GOT3 (cell line): ENCODE results near the gene BPHL.
"Not testable (repeated sequence)": the region's sequence is repeated elsewhere in the genome, so short reads cannot be mapped to it uniquely, and the experiment has no call there.

Source experiments
- DNase-seq: peaks from one replicate; lab custom pipeline; 2025; ENCODE audit warnings: mixed read lengths; lab: John Stamatoyannopoulos, UW

BPHL gene

DNA sequence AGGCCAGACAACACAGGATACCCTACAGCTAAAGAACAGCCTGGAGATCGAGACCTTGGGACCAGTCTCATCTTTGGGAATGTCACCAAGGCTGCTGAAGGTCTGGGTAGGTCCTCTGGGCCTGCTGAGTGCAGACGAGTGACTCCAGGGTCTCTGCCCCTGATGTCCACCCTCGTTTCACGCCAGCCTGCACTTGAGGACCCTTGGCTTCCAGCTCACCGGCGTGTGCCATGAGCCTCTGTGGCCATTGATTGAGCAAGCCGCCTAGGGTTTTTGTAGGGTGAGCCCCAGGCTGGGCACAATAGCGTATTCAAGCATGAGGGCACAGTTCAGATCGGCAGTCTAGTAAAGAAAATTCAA, 4.3 kb downstream of the BPHL start:
- no peak for DNase-seq

DNA sequence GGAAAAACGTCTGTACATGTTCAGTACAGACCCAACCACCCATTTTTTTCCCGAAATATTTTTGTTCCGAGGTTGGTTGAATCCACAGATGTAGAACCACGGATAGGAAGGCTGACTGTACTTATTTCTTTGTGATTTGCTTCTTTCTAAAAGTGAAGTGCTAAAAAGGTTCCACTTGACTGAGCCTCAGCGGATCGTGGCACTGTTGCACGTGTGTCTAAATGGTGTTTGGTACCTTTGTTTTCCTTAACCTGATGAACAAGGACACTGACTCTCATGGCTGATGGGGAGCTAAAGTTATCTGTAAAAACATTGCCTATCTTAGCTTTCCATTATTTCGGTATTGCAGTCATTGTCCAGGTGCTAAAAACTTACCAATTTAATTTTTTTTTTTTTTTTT, 6.2 kb downstream of the BPHL start:
- no peak for DNase-seq

DNA sequence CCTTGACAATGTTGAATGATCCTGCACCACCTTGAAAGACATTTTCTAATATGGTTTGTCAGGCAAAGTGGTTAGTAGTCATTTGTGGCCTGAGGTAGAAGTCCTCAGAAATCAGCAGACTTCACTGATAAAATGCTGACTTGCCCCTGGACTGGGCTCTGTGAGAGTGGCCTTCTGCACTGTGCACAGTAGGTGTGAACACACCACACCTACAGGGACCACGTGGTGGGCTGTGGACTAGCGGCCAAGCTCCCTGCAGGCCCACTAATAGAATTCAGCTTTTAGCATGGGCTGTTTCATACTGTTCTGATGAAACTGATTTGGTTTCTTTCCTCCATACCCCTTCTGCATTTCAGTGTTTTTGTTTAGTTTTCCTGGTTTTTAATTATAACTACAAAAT, 7.3 kb downstream of the BPHL start:
- DNase-seq, result no peak

DNA sequence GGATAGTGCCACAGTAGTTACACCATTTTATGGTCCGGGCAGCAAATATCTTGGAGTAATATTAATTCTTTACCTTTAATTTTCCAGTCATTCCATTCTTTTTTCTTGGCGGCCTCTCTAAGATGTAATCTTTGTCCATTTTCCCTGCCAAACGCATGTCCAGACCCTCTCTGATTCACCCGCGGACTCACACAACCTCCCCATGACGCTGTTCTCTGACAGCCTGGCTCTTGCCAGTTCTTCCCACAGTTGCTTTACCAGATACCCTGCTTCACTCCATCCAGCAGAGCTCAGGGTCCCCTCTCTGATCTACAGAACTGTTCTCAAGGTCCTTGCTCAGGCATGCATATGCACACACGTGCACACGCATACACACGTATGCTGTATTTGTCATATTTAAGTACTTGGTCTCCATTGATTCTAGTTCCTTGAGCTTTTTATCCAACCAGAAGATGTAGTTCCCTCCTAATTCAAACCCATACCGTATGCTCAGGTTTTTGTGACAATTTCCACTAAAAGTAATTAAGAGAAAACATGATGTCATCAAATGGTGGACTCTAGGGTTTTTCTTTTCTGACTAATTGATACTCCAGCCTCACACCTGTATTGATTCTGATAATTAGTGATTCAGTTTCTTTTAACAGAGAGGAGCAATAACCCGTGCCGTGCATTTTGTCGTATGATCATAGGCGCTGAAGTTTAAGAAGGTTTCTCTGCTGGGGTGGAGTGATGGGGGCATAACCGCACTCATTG, 10.0 kb downstream of the BPHL start:
- DNase-seq, result no peak

DNA sequence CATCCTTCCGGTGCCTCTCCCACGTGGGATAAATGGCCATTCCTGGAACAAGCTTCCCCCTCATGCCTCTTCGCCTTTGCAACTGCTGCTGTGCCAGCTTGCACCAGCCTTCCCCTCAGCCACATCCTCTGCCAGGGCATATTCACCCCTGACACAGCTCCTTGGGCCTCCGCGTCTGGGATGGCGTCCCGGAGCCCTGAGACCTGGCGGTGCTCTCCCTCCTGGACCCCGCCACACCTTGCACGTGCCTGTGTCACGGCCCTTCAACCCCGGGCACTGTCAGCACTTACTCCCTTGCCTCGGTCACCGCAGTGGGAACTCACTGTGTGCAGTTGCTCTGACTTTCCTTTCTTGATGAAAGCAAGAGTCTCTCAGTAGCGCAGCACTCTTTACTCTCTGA, 13.2 kb downstream of the BPHL start:
- DNase-seq, result no peak

DNA sequence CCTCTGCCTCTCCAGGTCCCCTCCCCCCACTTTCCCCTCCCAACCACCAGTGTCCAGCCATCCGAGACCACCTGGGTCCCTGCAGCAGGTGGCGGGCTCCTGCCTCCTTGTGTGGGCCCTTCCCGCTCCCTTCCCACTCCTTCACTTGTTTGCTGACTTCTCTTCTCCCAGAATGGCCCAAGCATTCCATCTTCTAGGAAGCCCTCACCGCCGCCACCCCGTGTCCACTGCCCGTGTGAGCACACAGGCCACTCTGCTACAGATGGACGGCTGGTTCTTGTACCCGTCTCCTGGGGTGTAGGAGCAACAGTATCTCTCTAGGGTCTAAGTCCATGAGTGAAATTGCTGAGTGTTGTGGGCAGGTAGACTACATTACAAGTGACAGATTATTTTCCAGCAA, 15.0 kb downstream of the BPHL start:
- DNase-seq, result no peak

DNA sequence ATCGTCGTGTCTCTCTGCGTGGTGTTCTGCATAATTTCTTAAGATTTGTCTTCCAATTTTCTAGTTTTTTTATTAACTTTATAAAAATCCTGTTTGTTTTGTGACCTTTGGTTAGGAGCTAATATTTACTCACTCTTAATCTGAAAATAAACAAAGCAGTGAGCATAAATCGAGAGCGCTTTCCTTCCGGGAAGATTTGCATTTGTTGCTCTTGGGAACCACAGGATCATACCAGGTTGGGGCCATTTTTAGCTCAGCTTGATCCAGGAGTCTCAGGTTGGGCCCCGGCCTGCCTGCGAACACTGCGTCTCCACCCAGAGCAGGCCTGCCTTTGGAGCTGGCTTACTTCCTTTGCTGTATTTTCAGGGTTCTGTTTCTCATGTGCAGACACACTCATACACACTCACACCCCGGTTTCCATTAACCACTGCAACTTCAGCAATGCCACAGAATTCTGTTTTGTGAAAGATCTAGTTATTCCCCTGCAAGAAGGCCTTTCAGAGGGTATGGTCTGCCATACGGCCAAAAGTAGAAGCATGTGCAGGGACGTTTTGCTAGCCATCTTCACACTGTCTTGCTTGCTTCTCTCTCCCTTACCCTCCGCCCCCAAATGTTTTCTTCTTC, 17.3 kb downstream of the BPHL start:
- DNase-seq, result no peak

DNA sequence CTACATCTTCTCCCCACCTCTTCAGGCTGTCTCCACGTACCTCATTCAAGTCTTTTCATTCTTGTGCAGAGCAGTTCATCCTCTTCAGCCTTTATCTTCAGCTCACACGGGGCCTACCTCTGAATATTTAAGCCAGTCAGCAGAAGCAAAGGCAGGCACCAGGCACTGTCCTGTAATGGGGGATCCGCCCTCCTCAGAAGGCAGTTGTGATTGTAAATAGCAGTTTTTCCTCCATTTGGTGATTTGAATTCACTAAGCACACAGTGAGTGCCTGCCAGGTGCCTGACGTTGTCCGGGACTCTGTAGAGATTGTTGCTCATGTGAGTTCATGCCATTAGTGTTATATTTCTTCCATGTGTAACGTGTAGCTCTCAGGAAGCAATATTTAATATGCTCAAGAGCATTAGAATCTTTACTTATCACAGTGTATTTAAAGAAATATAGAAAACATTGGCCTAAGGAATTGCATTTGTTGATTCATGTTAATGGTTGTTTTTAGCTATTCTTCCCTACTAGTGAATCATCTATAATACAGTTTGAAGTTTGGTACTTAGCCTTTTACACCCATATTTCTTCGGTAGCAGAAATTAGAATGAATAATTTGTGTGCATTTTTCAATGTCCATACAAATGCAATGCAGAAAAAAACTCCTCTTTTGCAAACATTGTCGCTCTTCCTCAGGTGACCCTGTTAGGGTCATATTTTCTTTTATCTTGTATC, 17.9 kb downstream of the BPHL start:
- no peak for DNase-seq

DNA sequence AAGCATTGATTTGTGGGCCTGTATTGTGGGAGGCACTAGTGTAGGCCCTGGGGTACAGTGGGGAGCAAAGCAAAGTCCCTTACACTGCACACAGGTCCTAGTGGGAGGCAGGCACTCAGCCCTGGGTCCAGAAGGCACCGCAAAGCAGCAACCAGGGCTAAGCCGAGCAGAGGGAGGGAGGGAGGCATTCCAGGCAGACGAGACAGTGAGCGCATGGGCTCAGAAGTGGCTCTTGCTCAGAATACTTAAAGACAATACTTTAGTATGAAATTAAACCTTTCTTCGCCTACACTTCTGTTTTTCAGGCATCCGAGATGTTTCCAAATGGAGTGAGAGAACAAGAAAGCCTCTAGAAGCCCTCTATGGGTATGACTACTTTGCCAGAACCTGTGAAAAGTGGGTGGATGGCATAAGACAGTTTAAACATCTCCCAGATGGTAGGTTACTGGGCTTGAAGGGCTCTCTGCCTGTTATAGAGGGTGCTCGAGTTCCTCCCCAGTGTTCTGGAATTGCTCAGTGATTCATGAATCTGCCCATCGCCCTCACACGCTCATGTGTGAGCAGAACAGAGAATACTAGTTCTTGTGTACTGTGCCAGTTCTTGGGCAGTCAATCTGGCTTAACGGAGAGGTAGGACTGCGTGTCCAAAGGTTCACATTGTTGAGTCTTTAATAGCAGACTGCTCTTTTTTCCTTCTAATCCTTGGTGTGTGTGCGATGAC, 18.7 kb downstream of the BPHL start:
- no peak for DNase-seq

DNA sequence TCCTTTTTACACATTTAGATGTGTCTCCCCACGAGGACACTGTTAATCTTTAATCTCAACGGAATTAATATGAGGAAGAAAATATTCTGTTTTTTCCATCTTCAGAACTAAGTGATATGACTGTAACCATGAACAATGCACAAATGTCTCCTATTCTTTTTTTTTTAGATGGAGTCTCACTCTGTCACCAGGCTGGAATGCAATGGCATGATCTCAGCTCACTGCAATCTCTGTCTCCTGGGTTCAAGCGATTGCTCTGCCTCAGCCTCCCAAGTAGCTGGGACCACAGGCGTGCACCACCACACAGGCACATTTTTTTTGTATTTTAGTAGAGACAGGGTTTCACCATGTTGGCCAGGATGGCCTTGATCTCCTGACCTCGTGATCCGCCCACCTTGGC, 19.4 kb downstream of the BPHL start:
- not testable (repeated sequence) for DNase-seq

DNA sequence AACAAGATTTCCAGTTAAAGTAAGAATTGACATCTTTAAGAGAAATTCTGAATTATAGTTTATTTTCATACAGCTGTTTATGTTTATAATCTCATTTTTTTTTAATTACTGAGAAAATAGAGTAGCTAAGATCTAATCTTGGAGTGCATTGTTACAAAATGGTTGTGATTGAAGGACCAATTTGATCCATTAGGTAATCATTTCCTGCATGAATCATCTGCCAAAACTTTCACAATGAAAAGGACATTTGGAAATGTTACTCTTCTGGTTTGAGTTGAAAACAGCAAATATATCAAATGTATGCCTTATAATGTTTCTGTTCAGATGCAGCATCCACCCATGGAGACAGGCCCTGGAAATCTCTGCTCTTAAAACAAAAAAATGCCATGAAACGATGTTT, 19.8 kb downstream of the BPHL start:
- no peak for DNase-seq

DNA sequence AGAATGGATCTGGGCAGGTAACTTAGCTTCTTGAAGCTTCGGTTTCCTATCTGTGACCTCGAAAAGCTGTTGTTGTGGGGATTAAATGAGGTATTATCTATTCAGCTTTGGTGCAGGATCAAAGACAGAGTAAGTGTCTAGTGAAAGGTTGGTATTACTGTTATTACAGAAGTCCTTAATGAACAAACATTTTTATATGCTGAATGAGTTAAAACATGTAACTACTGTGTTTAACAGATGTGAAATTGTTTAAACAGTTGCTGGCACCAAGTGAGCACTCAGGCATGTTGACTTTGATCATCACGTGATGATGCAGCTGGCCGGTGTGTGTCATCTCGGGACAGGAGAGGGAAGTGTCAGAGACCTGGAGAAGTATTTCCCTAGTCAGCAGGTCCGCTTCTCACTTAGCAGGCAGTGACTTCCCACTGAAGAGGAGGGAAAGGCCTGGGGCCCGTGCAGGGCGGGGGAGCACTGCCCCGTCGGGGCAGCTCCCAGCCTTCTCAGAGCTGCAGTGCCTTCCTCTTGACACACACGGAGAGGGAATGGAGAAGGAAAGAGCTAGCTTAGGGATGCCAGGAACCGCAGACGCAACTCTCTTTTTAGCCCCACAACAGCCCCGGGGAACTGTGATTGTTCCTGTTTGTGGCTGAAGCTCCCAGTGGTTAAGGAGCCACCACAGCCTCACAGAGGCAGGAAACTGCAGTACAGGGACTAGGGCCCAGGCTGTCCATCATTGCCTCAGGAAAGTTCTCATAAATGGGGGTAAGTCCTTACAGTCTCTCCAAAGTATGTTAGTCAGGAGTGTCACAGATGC, 20.8 kb downstream of the BPHL start:
- DNase-seq, result no peak

DNA sequence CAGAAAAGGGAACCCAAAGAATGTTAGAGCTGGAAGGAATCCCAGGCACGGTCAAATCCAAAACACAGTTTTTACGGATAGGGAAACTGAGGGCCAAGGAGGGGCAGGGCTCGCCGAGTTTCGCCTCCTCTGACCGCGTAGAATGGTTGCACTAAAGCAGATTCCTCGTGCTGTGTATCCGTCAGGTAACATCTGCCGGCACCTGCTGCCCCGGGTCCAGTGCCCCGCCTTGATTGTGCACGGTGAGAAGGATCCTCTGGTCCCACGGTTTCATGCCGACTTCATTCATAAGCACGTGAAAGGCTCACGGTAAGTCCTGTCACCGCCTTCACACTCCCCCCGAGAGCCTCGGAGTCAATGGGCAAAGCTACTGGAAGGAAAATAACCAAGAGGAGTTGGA, 21.7 kb downstream of the BPHL start:
- no peak for DNase-seq

DNA sequence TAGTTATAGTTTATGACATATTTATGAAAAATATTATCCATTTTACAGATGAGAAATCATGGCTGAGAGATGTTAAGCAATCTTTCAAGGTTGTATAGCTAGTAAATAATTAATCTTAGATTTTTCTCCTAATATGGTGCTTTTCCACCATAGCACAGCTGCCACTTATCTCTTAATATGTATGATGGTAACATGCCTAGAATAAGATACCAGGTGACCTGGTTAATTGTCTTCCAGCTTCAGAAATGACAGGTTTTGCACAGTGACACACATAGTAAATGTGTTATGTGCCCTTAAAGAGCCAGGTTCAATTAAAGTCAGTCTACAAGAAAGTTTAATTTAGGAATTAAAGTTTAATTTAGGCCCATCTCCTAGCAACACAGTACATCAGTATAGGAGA, 24.0 kb downstream of the BPHL start:
- no peak for DNase-seq

DNA sequence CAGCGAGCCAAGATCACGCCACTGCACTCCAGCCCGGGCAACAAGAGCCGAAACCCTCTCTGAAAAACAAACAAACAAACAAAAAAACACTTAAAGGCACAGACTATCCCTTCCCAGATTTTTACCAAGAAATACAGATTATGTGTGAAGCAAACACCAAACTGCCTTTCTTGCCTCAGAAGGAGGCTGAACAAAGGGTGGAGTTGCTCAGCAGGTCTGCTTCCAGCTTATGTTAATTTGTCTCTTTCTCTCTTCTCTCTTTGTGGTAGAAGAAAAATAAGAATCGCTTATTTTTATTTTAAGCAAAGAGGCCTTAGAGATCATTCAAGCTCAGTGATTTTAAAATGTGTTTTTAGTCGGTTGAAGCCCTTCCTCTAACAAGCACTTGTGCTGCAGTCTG, 24.6 kb downstream of the BPHL start:
- DNase-seq, result no peak

DNA sequence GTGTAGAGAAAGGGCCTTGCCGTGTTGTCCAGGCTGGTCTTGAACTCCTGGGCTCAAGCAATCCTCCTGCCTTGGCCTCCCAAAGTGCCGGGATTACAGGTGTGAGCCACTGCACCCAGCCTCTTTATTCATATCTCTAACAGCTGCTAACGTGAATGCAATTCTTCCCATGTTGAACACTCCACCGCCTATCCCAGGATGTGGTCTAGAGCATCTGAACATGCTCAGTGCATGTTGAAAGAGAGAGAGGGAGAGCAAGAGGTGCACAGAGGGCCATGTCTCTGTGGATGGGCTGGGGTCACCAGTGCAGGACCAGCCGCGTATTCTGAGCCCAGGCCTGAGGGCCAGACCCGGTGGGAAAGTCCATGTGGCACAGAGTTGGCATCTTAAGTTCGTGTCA, 26.1 kb downstream of the BPHL start:
- no peak for DNase-seq

DNA sequence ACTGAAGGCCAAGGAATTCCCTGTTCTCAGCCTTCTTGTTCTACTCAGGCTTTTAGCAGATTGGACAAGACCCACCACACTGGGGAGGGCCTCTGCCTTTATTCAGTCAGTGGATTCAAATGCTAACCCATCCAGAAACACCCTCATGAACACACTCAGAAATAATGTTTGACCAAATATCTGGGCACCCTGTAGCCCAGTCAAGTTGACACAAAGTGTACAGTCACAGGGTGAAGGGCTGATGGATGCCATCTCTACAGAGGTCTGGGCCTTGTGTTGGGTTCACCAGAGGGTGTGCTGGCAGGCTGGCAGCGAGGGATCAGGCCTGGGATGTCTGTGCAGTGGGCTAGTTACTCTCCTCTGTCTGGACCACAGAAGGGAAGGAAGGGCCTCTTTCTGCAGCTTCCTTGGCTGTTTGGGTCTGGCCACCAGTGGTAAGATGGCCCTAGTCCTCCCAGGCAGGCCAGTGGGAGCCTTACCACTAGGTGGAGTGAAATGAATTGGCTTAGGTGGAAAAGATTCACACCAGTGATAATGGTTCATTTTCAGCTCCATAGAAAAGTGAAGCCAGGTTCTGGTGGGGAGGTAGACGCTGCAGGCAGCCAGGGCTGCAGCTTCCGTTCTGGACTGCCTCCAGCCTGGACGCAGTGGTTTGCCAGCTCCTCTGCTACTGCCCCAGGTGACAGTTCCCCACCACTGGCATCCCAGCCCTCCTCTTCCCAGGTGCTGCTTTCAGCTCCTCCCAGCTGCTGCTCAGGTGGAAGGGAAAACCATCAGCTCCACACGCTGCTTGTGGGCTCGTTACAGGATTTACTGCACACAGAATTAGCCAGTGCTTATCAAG, 29.6 kb downstream of the BPHL start:
- DNase-seq, result no peak

DNA sequence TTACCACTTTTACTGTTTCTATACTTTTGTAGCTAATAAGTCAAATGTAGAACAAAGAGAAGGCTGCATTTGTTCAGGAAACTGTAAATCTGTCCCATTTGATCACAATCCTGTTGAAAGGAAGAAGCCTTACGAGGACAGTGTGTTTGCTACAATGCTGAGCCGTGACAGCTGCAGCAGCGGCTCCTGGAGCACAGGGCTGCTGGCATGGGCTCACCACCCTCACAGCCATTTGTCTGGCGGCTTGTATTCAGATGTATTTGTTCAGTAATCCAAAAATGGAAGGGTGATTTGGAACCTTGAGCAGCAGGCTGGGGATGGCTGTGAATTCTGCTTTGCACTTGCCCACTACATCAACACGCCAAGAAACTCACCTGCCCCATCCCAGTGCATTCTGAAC, 33.2 kb downstream of the BPHL start:
- DNase-seq, result no peak

DNA sequence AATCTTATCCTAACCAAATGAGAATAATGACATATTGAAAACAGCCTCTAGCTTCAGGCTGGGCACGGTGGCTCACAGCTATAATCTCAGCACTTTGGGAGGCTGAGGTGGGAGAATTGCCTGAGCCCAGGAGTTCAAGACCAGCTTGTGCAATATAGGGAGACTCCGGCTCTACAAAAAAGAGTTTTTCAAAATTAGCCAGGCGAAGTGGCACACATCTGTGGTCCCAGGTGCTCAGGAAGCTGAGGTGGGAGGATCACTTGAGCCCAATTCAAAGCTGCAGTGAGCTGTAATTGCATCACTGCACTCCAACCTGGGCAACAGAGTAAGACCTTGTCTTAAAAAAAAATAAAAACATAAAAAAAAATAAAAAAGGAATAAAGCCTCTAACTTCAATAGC, 34.2 kb downstream of the BPHL start:
- no peak for DNase-seq

DNA sequence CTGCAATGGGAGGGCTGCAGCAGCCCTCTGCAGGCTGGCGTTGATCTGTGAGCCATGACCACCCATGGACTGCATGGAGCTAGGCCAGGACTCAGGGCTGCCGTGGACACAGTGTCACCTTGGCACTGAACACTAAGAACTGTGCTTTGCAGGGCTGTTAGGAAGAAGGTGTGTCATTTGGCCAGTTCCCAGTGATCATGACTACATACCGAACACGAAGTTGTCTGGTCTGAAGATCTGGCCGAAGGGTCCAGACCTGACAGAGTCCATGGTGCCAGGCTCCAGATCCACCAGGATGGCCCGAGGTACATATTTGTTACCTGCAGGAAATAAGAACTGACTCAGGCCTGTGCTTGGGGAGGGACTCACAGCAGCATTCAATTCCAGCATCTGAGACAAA, 36.9 kb downstream of the BPHL start:
- DNase-seq, result not testable (repeated sequence)
